IMR-90 (cell line): ENCODE results near the gene EMX1. TPM values are rescaled to one million over a fixed set of nuclear protein-coding genes. Genes with fewer than 3 reads are reported as not detected.

Source experiments
- ATAC-seq: fragments of 200-7000 bp; cut with Tn5 transposase; 2 replicates; pipeline ENCODE4 v1.9.1; 2020; ENCODE audit warnings: low read depth, mild to moderate bottlenecking, moderate library complexity
- BruUV-seq: library from RNA; stranded (reverse); fragments of 400-500 nt; replicated peaks from 2 replicates; lab custom pipeline; 2021; lab: Mats Ljungman, UMichigan
- CTCF ChIA-PET: fragments of 300-600 bp; formaldehyde crosslinking; extraction: SDS; loops from one replicate; lab custom pipeline; 2021; ENCODE audit warnings: antibody characterized with exemption; lab: Yijun Ruan, JAX
- POLR2A ChIA-PET: fragments of 300-600 bp; sonication (Branson Sonifier 250); formaldehyde crosslinking; loops from one replicate; lab custom pipeline; 2022; ENCODE audit warnings: antibody characterized with exemption; ENCODE audit not compliant: unreplicated experiment; lab: Charles Lee
- DNase-seq: peaks from one replicate; pipeline ENCODE4 v3.0.0; 2013
- H2AFZ ChIP-seq: replicated peaks from 2 replicates; pipeline ENCODE3; 2013; ENCODE audit warnings: low read length, mild to moderate bottlenecking; ENCODE audit not compliant: poor library complexity
- H2AK5ac ChIP-seq: 2 replicates; pipeline ENCODE4 v1.6.1; 2013; ENCODE audit warnings: low read depth, low read length, inconsistent platforms
- H2AK9ac ChIP-seq: replicated peaks from 2 replicates; pipeline ENCODE3; 2013; ENCODE audit warnings: mild to moderate bottlenecking, low read depth, low read length, moderate library complexity; ENCODE audit not compliant: poor library complexity
- H2BK120ac ChIP-seq: 2 replicates; pipeline ENCODE4 v1.6.1; 2013; ENCODE audit warnings: low read depth, low read length, inconsistent platforms
- H2BK15ac ChIP-seq: 3 replicates; pipeline ENCODE4 v1.6.1; 2013; ENCODE audit warnings: low read depth, low read length, inconsistent platforms
- H2BK20ac ChIP-seq: 2 replicates; pipeline ENCODE4 v1.6.1; 2013; ENCODE audit warnings: low read depth, mild to moderate bottlenecking, inconsistent platforms, low read length, moderate library complexity
- H2BK5ac ChIP-seq: 2 replicates; pipeline ENCODE4 v1.6.1; 2013; ENCODE audit warnings: mild to moderate bottlenecking, low read depth, low read length, inconsistent platforms; ENCODE audit not compliant: poor library complexity, severe bottlenecking
- H3K14ac ChIP-seq: replicated peaks from 2 replicates; pipeline ENCODE4 v1.6.1; 2013; ENCODE audit warnings: low read depth, low read length, inconsistent platforms
- H3K18ac ChIP-seq: 2 replicates; pipeline ENCODE4 v1.6.1; 2013; ENCODE audit warnings: low read depth, low read length, control low read depth
- H3K23ac ChIP-seq: 2 replicates; pipeline ENCODE4 v1.6.1; 2013; ENCODE audit warnings: low read depth, low read length, inconsistent platforms
- H3K27ac ChIP-seq: 2 replicates; pipeline ENCODE4 v1.5.1; 2013; ENCODE audit warnings: mild to moderate bottlenecking, control low read depth, low read length; ENCODE audit not compliant: insufficient read depth
- H3K27me3 ChIP-seq: 2 replicates; pipeline ENCODE4 v1.6.1; 2013; ENCODE audit warnings: low read length; ENCODE audit not compliant: control insufficient read depth, insufficient read depth
- H3K36me3 ChIP-seq: 2 replicates; pipeline ENCODE4 v1.6.1; 2013; ENCODE audit warnings: low read length, mixed read lengths; ENCODE audit not compliant: control insufficient read depth, insufficient read depth
- H3K4ac ChIP-seq: 2 replicates; pipeline ENCODE4 v1.6.1; 2013; ENCODE audit warnings: low read depth, low read length, inconsistent platforms
- H3K4me1 ChIP-seq: 2 replicates; pipeline ENCODE4 v1.6.1; 2013; ENCODE audit warnings: low read length, mixed read lengths; ENCODE audit not compliant: control insufficient read depth, insufficient read depth
- H3K4me2 ChIP-seq: 2 replicates; pipeline ENCODE4 v1.6.1; 2013; ENCODE audit warnings: low read depth, mild to moderate bottlenecking, control low read depth, low read length, moderate library complexity
- H3K4me3 ChIP-seq: 2 replicates; pipeline ENCODE4 v1.5.1; 2013; ENCODE audit warnings: low read depth, mild to moderate bottlenecking, control low read depth, low read length, moderate library complexity; ENCODE audit not compliant: insufficient read depth
- H3K56ac ChIP-seq: 2 replicates; pipeline ENCODE4 v1.6.1; 2013; ENCODE audit warnings: low read length, inconsistent platforms; ENCODE audit not compliant: insufficient read depth; ENCODE audit errors: extremely low read depth
- H3K79me1 ChIP-seq, 2 experiments: 2 replicates each; pipeline ENCODE4 v1.6.1; 2013; ENCODE audit warnings: low read length in 2 of 2, inconsistent platforms in 1 of 2, low read depth in 1 of 2
- H3K9ac ChIP-seq: 2 replicates; pipeline ENCODE4 v1.6.1; 2013; ENCODE audit warnings: low read depth, low read length, control low read depth
- H3K9me1 ChIP-seq: 2 replicates; pipeline ENCODE4 v1.6.1; 2013; ENCODE audit warnings: low read length, inconsistent platforms; ENCODE audit not compliant: insufficient read depth
- H3K9me3 ChIP-seq: 2 replicates; pipeline ENCODE4 v1.6.1; 2013; ENCODE audit warnings: low read length; ENCODE audit not compliant: control insufficient read depth, insufficient read depth
- H4K20me1 ChIP-seq: 2 replicates; pipeline ENCODE4 v1.6.1; 2013; ENCODE audit warnings: low read length, inconsistent platforms; ENCODE audit not compliant: insufficient read depth
- H4K5ac ChIP-seq: 2 replicates; pipeline ENCODE4 v1.6.1; 2013; ENCODE audit warnings: mild to moderate bottlenecking, low read depth, low read length, control low read depth
- H4K8ac ChIP-seq, 2 experiments: 2 replicates each; pipeline ENCODE4 v1.6.1; 2013; ENCODE audit warnings: low read depth in 2 of 2, low read length in 2 of 2, control low read depth in 1 of 2, inconsistent platforms in 1 of 2
- H4K91ac ChIP-seq: 2 replicates; pipeline ENCODE4 v1.6.1; 2013; ENCODE audit warnings: low read depth, low read length, inconsistent platforms; ENCODE audit not compliant: insufficient read depth
- BHLHE40 ChIP-seq: fragments of 150-350 bp; IDR thresholded peaks from 2 replicates; pipeline ENCODE4 v1.6.1; 2016; ENCODE audit warnings: mild to moderate bottlenecking, low read depth, low read length
- CEBPB ChIP-seq: IDR thresholded peaks from 2 replicates; pipeline ENCODE4 v1.6.1; 2012; ENCODE audit warnings: low read depth, low read length, improper control_type of control experiment
- CHD1 ChIP-seq: IDR thresholded peaks from 2 replicates; pipeline ENCODE4 v1.6.1; 2012; ENCODE audit warnings: low read depth, low read length, improper control_type of control experiment
- CTCF ChIP-seq: conservative IDR thresholded peaks from 2 replicates; pipeline ENCODE4 v1.5.1; 2012; ENCODE audit warnings: mild to moderate bottlenecking, low read depth, low read length, improper control_type of control experiment
- ELK1 ChIP-seq: fragments of 150-350 bp; IDR thresholded peaks from 2 replicates; pipeline ENCODE4 v1.6.1; 2016; ENCODE audit warnings: low read depth, mild to moderate bottlenecking, low read length, moderate library complexity, borderline replicate concordance
- FOS ChIP-seq: fragments of 150-350 bp; IDR thresholded peaks from 2 replicates; pipeline ENCODE4 v1.6.1; 2016; ENCODE audit warnings: low read depth, low read length
- MAFK ChIP-seq: IDR thresholded peaks from 2 replicates; pipeline ENCODE4 v1.6.1; 2012; ENCODE audit warnings: low read depth, low read length, improper control_type of control experiment
- MAZ ChIP-seq: IDR thresholded peaks from 2 replicates; pipeline ENCODE4 v1.6.1; 2012; ENCODE audit warnings: low read depth, mild to moderate bottlenecking, low read length, improper control_type of control experiment, moderate library complexity, borderline replicate concordance
- MXI1 ChIP-seq: IDR thresholded peaks from 2 replicates; pipeline ENCODE4 v1.6.1; 2012; ENCODE audit warnings: low read depth, mild to moderate bottlenecking, low read length, moderate library complexity, borderline replicate concordance
- NFE2L2 ChIP-seq: fragments of 150-350 bp; IDR thresholded peaks from 2 replicates; pipeline ENCODE4 v1.6.1; 2016; ENCODE audit warnings: low read depth, mild to moderate bottlenecking, low read length
- POLR2A ChIP-seq: IDR thresholded peaks from 2 replicates; pipeline ENCODE4 v1.6.1; 2012; ENCODE audit warnings: mild to moderate bottlenecking, low read depth, low read length
- RAD21 ChIP-seq: IDR thresholded peaks from 2 replicates; pipeline ENCODE4 v1.6.1; 2012; ENCODE audit warnings: low read length, improper control_type of control experiment
- RCOR1 ChIP-seq: IDR thresholded peaks from 2 replicates; pipeline ENCODE4 v1.6.1; 2012; ENCODE audit warnings: mild to moderate bottlenecking, low read length, improper control_type of control experiment; ENCODE audit not compliant: insufficient replicate concordance
- RFX5 ChIP-seq: IDR thresholded peaks from 2 replicates; pipeline ENCODE4 v1.8.0; 2012; ENCODE audit warnings: low read depth, mild to moderate bottlenecking, low read length, moderate library complexity
- SMC3 ChIP-seq: fragments of 150-350 bp; IDR thresholded peaks from 2 replicates; pipeline ENCODE4 v1.6.1; 2016; ENCODE audit warnings: low read depth, mild to moderate bottlenecking, antibody characterized with exemption, low read length, moderate library complexity
- USF2 ChIP-seq: fragments of 150-350 bp; IDR thresholded peaks from 2 replicates; pipeline ENCODE4 v1.6.1; 2017; ENCODE audit warnings: mild to moderate bottlenecking, antibody characterized with exemption, low read length, low read depth
- WGBS, 2 experiments: methylation state at CpG; one replicate each; pipeline versions ENCODE4 v1.1.5 to v1.1.7; 2013; ENCODE audit warnings: missing lambda C conversion rate in 2 of 2; ENCODE audit not compliant: insufficient read length in 1 of 2; ENCODE audit errors: extremely low coverage in 2 of 2; 5-methylcytosine and 5-hydroxymethylcytosine counted together
- dilution Hi-C: fragments of 300-500 bp; cut with HindIII; formaldehyde crosslinking; loops from one replicate; pipeline ENCODE4 v1.14.3; 2018; ENCODE audit warnings: low sequenced_read_pairs; ENCODE audit not compliant: unreplicated experiment
- in situ Hi-C: fragments of 300-500 bp; cut with MboI; formaldehyde crosslinking; loops from 3 replicates; pipeline ENCODE4 v1.14.3; 2019; ENCODE audit warnings: low sequenced_read_pairs, inconsistent platforms, mixed read lengths
- intact Hi-C: fragments of 100-400 bp; cut with micrococcal nuclease; formaldehyde crosslinking; loops from 2 replicates; pipeline ENCODE4 v1.10.0; 2022
- polyA plus RNA-seq, 3 experiments: library from polyadenylated mRNA; depleted of rRNA; stranded (reverse); fragments of >200 nt; gene quantifications; 2 replicates each; pipeline ENCODE4 v1.2.3, GENCODE V29; 2012; ENCODE audit warnings: low replicate concordance in 1 of 3
- total RNA-seq: library from RNA; depleted of rRNA; stranded (reverse); fragments of >200 nt; gene quantifications from 2 replicates; pipeline ENCODE4 v1.2.3, GENCODE V29; 2012

Gene EMX1
- total and polyA plus RNA-seq, 2 of the 4 experiments (the other 2 are of a cell fraction): not detected

- 60% methylated on average over 3 of the region's 15 CpGs; no CpG with 5 or more reads in 1 of the 2 experiments for WGBS, 2 experiments
- intact Hi-C loops: no loop called here
- in situ Hi-C loops: no loop called here
- Histone ChIP-seq H3K9me3 (no peaks in the 10 kb centered on the region), H3K9ac (no peak overlapping the region), H3K36me3 (no peaks in the 10 kb centered on the region), H3K27ac (no peak overlapping the region), H2AK5ac (no peak overlapping the region), H4K5ac (no peak overlapping the region), H3K4me3 (no peak overlapping the region), H3K14ac (no peak overlapping the region), H4K20me1 (peaks cover 9% of the 10 kb centered on the region; the same call in 1 of the 2 replicates), H4K8ac (no peak overlapping the region), H2BK120ac (no peak overlapping the region), H3K4me2 (no peak overlapping the region), H3K4me1 (peaks cover 10% of the 10 kb centered on the region; the same call in 1 of the 2 replicates), H2BK5ac (no peak overlapping the region), H2BK20ac (no peak overlapping the region), H2AFZ (no peak overlapping the region), H3K18ac (no peak overlapping the region), H3K23ac (no peak overlapping the region), H3K9me1 (peaks cover 16% of the 10 kb centered on the region), H3K4ac (no peak overlapping the region), H3K27me3 (peaks cover 28% of the 10 kb centered on the region; the same call in 1 of the 2 replicates), H2BK15ac (no peak overlapping the region), H2AK9ac (no peak overlapping the region), H4K91ac (no peak overlapping the region), H3K79me1 (no peaks in the 10 kb centered on the region), H3K56ac (no peak overlapping the region)
- dilution Hi-C loops: no loop called here
- ChIA-PET POLR2A (no interaction called here), CTCF (interaction anchor here (1.2 kb wide), 1 partner anchor 37 kb away, joined by 3 read pairs; no protein-coding TSS in a partner anchor)
- DNase-seq (no peak), ATAC-seq (no peak)
- BruUV-seq: no TSS peak
- TF ChIP-seq CTCF (no peak), CHD1 (no peak), MAZ (no peak), ELK1 (no peak), BHLHE40 (no peak), SMC3 (no peak), MAFK (no peak), POLR2A (no peak), NFE2L2 (no peak), CEBPB (no peak), RAD21 (no peak), FOS (no peak), RFX5 (no peak), USF2 (no peak), MXI1 (no peak), RCOR1 (no peak)
Measured at GRCh38 chr2:72937356-72937669, 20.0 kb downstream of the EMX1 start.
